ENCODE measurements around the gene THSD7B.

Gene THSD7B

DNA sequence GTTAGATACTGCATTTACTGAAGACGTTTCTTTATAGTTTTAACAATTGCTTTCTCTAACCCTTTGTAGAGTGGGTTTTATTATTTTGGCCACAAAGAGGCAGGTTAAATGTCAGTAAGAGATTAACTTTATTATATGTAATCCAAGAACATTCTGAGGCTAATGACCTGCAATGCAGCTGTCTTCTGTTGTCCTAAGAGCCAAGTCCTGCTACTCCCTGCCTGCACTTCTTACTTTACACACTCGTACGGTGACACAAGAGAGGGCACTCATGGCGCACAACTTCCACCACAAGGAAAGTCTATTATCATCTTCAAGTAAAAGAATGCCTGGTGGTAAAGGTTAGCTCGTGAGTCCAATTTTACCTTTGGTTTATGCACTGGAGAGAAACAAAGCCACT lies 727.9 kb downstream of the THSD7B start:
- WGBS = 90% methylated on average over 3 of the region's 5 CpGs
- Histone ChIP-seq H3K9me3 (ENCODE audit: insufficient read depth, low read depth, low read length) (no peaks in the 10 kb centered on the region), H3K36me3 (ENCODE audit: insufficient read depth, low read length) (no peaks in the 10 kb centered on the region), H3K4me1 (ENCODE audit: insufficient read depth, low read length) (no peaks in the 10 kb centered on the region), H3K9ac (ENCODE audit: low read depth, low read length) (no peak overlapping the region), H3K4me3 (ENCODE audit: low read length) (no peak overlapping the region), H3K27me3 (ENCODE audit: insufficient read depth, low read length) (no peaks in the 10 kb centered on the region), H3K27ac (ENCODE audit: low read depth, low read length) (no peak overlapping the region)

DNA sequence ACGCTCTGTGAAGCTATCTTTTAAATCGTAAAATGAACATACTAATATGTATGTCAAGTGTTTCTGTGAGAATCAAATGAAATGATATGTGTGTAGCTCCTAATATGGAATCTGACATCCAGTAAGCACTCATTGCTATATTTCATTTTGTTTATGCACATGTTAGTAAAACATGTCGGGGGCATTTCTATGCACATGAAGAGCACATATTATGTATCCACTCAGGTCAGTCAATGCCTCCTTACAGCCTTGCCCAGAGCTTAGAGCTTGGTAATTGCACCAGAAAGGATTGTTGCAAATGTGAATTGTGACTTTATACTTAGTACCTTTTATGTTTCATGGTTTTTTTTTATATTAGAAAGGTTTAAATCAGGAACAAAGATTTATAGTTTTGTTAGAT lies 735.3 kb downstream of the THSD7B start:
- Histone ChIP-seq H3K36me3 (ENCODE audit: insufficient read depth, low read length) (no peaks in the 10 kb centered on the region), H3K4me3 (ENCODE audit: low read length) (no peak overlapping the region), H3K4me1 (ENCODE audit: insufficient read depth, low read length) (peaks cover 14% of the 10 kb centered on the region), H3K27ac (ENCODE audit: low read depth, low read length) (no peak overlapping the region), H3K27me3 (ENCODE audit: insufficient read depth, low read length) (no peaks in the 10 kb centered on the region), H3K9ac (ENCODE audit: low read depth, low read length) (no peak overlapping the region), H3K9me3 (ENCODE audit: insufficient read depth, low read depth, low read length) (no peaks in the 10 kb centered on the region)
- 98% methylated on average over 3 of the region's 3 CpGs for WGBS

DNA sequence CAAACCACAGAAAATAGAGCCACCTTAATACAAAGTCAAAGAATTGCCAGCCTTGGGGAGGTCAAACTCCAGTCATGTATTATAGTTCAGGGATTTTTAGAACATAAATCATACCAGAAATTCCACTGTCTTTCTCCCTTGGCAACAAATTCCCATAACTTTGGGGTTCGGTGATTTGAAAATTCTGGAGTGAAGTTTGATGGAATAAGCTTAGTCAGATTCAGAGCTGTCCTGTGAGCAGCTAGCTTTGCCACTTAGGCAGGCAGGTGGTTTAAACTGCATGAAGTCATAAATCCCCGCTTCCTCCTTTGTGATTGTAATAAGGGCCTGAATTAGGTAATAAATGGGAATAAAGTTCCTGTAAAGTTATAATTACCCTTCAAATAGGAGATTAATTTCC lies 741.9 kb downstream of the THSD7B start:
- WGBS = 88% methylated on average over 2 of the region's 2 CpGs
- no peak overlapping the region for H3K4me3 ChIP-seq (ENCODE audit: low read length)

DNA sequence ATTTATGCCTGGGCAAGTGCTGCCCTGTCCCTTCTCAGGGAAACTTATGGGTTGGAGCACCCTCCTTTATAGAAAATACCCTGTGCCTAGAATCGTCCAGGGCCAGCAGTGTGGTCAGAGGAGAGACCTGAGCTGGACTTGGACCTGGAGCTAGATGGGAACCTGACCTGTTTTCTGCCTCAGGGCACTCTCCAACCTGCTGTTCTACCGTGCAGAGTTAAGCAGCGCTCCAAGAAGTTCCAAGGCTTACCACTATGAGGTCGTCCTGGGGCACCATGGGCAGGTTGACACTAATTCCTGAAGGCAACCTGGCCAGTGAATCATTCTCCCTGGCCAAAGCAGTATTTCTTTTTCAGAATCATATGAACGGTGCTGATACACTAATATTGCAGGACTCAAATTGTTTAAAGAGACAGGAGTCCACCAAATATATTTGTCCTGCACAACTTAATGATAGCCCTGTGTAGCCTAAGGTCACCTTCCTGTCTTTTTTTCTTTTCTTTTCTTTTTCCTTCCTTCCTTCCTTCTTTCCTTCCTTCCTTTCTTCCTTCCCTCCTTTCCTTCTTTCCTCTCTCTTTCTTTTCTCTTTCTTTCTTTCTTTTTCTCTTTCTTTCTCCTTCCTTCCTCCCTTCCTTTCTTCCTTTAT lies 743.5 kb downstream of the THSD7B start:
- H3K9ac ChIP-seq (ENCODE audit: low read depth, low read length) = no peak overlapping the region
- H3K4me3 ChIP-seq (ENCODE audit: low read length) = no peak overlapping the region
- H3K9me3 ChIP-seq (ENCODE audit: insufficient read depth, low read depth, low read length) = no peaks in the 10 kb centered on the region
- H3K27me3 ChIP-seq (ENCODE audit: insufficient read depth, low read length) = no peaks in the 10 kb centered on the region
- no peaks in the 10 kb centered on the region for H3K36me3 ChIP-seq (ENCODE audit: insufficient read depth, low read length)
- WGBS = 91% methylated on average over 5 of the region's 5 CpGs
- H3K4me1 ChIP-seq (ENCODE audit: insufficient read depth, low read length) = peaks cover 17% of the 10 kb centered on the region
- H3K27ac ChIP-seq (ENCODE audit: low read depth, low read length) = no peak overlapping the region

More for the DNA sequence above, 741.9 kb downstream of the THSD7B start:
- H3K9me3 ChIP-seq (ENCODE audit: insufficient read depth, low read depth, low read length) = no peaks in the 10 kb centered on the region
- H3K27me3 ChIP-seq (ENCODE audit: insufficient read depth, low read length) = no peaks in the 10 kb centered on the region
- no peaks in the 10 kb centered on the region for H3K36me3 ChIP-seq (ENCODE audit: insufficient read depth, low read length)
- H3K4me1 ChIP-seq (ENCODE audit: insufficient read depth, low read length) = peaks cover 19% of the 10 kb centered on the region
- no peak overlapping the region for H3K9ac ChIP-seq (ENCODE audit: low read depth, low read length)
- H3K27ac ChIP-seq (ENCODE audit: low read depth, low read length) = no peak overlapping the region

DNA sequence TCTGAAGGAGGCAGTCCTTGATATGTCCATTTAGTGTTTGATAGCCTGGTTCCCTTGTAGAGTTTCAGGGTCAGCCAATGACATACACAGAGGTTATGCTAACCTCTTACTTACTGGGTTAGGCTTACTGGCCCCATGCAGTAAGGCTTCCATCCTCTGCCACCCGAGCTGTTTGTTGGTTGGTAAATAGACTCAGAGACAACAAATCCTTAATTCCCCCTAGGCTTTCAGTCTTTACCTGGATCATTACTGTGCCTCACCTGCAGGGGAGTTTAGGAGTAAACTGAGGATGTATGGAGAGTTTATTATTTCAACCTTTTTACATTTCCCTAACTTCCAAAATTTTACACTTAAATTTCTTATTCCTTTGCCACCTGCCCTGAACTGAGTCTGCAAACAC lies 746.2 kb downstream of the THSD7B start:
- Histone ChIP-seq H3K9me3 (ENCODE audit: insufficient read depth, low read depth, low read length) (0 out of 2 replicates have a peak, but pooled peaks cover 5% of the 10 kb centered on the region), H3K4me3 (ENCODE audit: low read length) (no peak overlapping the region), H3K27me3 (ENCODE audit: insufficient read depth, low read length) (no peaks in the 10 kb centered on the region), H3K4me1 (ENCODE audit: insufficient read depth, low read length) (peaks cover 16% of the 10 kb centered on the region), H3K36me3 (ENCODE audit: insufficient read depth, low read length) (no peaks in the 10 kb centered on the region), H3K27ac (ENCODE audit: low read depth, low read length) (no peak overlapping the region), H3K9ac (ENCODE audit: low read depth, low read length) (no peak overlapping the region)
- 88% methylated on average over 1 of the region's 1 CpG for WGBS

DNA sequence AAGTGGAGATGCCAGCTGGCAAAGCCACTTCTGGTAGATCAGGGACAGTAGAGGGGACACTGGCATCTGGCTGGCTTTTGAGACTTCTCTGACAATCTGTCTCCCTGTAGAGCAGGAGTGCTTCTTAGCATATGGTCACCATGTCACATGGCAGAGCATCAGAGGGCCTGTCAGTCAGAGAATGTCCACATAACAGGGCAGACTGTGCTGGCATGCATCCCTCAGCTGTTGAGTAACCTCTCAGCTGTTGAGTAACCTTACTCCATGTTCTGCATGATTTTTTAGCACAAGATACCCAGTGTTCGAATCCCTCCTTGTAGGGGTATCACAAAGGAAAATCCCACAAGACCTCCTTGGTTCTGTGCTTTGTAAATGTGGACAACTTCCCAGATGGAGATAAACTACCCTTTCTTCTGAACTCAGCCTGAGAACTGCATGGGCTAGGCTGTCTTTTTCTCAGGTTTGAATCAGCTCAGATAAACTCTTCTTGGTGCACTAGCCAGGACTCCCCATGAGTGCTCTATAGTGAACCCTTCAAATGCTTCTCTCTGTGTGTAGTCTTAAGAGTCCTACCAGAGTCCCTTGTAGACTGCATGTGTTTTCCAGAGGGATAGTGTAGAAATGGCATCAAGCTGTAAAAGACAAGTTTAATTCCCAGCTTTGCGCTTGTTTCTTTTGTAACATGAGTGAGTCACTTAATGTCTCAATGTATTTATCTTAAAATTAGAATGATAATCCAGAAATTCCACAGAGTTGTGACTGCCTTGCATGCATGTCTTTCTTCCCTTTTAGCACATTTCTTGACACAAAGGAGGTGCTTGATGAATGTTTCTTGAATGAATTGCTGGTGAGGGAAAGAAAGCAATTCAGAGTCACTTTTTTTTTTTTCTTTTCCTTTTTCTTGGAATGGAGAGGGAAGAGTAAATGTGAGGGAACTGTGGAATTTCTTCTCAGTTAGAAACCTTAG lies 756.6 kb downstream of the THSD7B start:
- Histone ChIP-seq H3K27ac (ENCODE audit: low read depth, low read length) (no peak overlapping the region), H3K9me3 (ENCODE audit: insufficient read depth, low read depth, low read length) (no peaks in the 10 kb centered on the region), H3K27me3 (ENCODE audit: insufficient read depth, low read length) (no peaks in the 10 kb centered on the region), H3K4me1 (ENCODE audit: insufficient read depth, low read length) (peaks cover 13% of the 10 kb centered on the region), H3K9ac (ENCODE audit: low read depth, low read length) (no peak overlapping the region), H3K4me3 (ENCODE audit: low read length) (no peak overlapping the region), H3K36me3 (ENCODE audit: insufficient read depth, low read length) (no peaks in the 10 kb centered on the region)
- WGBS = 87% methylated on average over 2 of the region's 2 CpGs

DNA sequence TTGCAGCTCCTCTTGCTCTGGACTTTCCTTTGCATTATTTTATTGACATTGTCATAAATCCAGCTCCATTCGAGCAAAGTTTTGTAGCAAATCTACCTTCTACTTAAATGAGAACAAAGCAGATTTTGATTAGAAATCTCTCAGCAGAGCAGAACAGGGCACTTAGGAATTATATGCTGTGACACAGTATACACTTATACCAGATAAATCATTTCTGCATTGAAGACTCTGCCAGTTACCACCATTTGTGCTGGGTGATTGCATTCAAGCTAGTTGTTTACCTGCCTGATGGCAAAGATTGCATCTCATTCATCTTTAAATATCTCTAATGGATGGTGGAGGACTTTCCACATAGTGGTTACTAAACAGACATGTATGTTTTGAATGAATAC lies 757.3 kb downstream of the THSD7B start:
- Histone ChIP-seq H3K36me3 (ENCODE audit: insufficient read depth, low read length) (no peaks in the 10 kb centered on the region), H3K27ac (ENCODE audit: low read depth, low read length) (no peak overlapping the region), H3K4me1 (ENCODE audit: insufficient read depth, low read length) (peaks cover 13% of the 10 kb centered on the region), H3K4me3 (ENCODE audit: low read length) (no peak overlapping the region), H3K27me3 (ENCODE audit: insufficient read depth, low read length) (no peaks in the 10 kb centered on the region), H3K9me3 (ENCODE audit: insufficient read depth, low read depth, low read length) (no peaks in the 10 kb centered on the region), H3K9ac (ENCODE audit: low read depth, low read length) (no peak overlapping the region)
- 83% methylated on average over 1 of the region's 1 CpG for WGBS

DNA sequence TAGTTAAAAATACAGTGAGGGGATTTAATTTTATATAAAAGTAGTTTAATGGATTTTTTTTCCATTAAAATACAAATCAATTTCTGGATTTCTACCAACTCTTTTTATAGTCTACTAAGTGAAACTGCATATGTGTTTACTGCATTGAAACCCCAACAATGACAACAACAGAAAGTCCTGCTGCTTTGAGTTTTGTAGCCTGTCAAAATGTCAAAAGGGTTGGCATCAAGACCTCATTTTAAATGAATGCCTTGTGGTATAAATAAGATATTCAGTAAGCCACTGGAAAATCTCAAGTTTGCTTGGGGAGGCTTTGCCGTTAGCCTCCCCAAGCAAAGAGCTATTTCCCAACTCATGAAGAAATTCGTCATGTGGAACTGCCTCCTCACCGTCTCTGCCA lies 758.6 kb downstream of the THSD7B start:
- H3K4me3 ChIP-seq (ENCODE audit: low read length) = no peak overlapping the region
- no peaks in the 10 kb centered on the region for H3K27me3 ChIP-seq (ENCODE audit: insufficient read depth, low read length)
- no peaks in the 10 kb centered on the region for H3K36me3 ChIP-seq (ENCODE audit: insufficient read depth, low read length)
- peaks cover 13% of the 10 kb centered on the region for H3K4me1 ChIP-seq (ENCODE audit: insufficient read depth, low read length)
- no peak overlapping the region for H3K9ac ChIP-seq (ENCODE audit: low read depth, low read length)
- no peak overlapping the region for H3K27ac ChIP-seq (ENCODE audit: low read depth, low read length)
- H3K9me3 ChIP-seq (ENCODE audit: insufficient read depth, low read depth, low read length) = no peaks in the 10 kb centered on the region
- 61% methylated on average over 3 of the region's 3 CpGs for WGBS

DNA sequence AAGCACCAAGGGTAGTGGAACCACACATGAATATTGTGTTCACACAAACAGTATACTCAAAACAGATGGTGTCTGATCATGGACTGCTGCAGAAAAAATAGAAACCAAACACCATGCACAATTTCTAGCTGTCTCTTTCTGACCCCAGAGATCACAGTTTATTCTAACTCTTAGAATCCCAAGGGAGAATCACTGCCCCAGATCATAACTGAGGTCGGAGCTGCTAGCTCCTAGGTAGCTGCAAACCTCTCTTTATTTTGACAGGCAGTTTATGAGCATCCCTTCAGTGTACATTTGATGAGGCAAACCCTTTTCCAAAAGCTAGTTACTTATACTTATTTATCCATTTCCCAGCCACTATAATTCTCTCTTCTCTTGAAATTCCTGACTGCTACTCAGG lies 759.8 kb downstream of the THSD7B start:
- Histone ChIP-seq H3K4me1 (ENCODE audit: insufficient read depth, low read length) (peaks cover 13% of the 10 kb centered on the region), H3K36me3 (ENCODE audit: insufficient read depth, low read length) (no peaks in the 10 kb centered on the region), H3K27me3 (ENCODE audit: insufficient read depth, low read length) (no peaks in the 10 kb centered on the region), H3K4me3 (ENCODE audit: low read length) (no peak overlapping the region), H3K27ac (ENCODE audit: low read depth, low read length) (no peak overlapping the region), H3K9me3 (ENCODE audit: insufficient read depth, low read depth, low read length) (no peaks in the 10 kb centered on the region), H3K9ac (ENCODE audit: low read depth, low read length) (no peak overlapping the region)
- 84% methylated on average over 1 of the region's 1 CpG for WGBS

DNA sequence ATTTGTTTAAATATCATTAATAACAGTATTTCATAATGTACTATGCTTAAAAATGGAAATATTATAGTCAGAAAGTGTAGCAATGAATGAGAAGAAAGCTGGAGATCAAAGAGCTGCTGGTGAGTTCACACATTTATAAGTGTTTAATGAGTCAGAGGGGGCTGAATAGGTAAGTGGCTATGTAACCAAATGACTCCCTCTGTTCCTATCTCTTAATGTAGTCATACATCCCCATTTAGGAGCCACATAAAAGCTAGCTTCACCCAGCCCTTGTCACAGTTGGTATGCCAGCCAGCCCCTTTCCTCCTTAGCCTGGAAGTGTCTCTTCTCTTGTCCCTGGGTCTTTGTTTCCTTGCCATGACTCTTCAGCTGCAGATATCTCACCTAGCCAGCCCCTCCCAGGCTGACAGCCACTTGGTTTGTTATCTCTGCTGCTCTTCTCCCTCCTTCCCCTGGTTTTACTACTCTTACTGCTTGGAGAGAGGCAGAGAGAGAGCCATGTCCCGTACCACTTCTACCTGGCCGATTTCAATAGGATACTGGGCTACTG lies 760.4 kb downstream of the THSD7B start:
- no peaks in the 10 kb centered on the region for H3K27me3 ChIP-seq (ENCODE audit: insufficient read depth, low read length)
- H3K4me3 ChIP-seq (ENCODE audit: low read length) = no peak overlapping the region
- H3K4me1 ChIP-seq (ENCODE audit: insufficient read depth, low read length) = peaks cover 13% of the 10 kb centered on the region
- no peak overlapping the region for H3K9ac ChIP-seq (ENCODE audit: low read depth, low read length)
- WGBS = 91% methylated on average over 2 of the region's 2 CpGs
- no peaks in the 10 kb centered on the region for H3K9me3 ChIP-seq (ENCODE audit: insufficient read depth, low read depth, low read length)
- H3K36me3 ChIP-seq (ENCODE audit: insufficient read depth, low read length) = no peaks in the 10 kb centered on the region
- no peak overlapping the region for H3K27ac ChIP-seq (ENCODE audit: low read depth, low read length)

DNA sequence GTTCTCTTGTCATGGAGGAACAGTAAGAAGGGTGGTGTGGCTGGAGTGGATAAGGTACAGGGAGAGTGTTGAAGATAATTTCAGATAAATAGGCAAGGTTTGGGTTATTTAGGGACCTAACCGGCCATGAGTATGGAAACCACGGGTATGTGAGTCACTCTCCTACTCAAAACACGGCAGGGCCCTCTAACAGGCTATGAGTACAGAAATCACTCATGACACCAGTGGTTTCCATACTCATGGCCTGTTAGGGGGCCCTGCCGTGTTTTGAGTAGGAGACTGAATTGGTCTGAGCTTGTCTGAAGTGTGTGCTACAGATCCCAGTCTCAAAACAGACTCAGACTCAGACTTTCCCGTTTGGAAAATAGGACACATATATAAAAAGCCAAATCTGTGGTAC lies 770.6 kb downstream of the THSD7B start:
- Histone ChIP-seq H3K9ac (ENCODE audit: low read depth, low read length) (no peak overlapping the region), H3K27ac (ENCODE audit: low read depth, low read length) (no peak overlapping the region), H3K4me1 (ENCODE audit: insufficient read depth, low read length) (no peaks in the 10 kb centered on the region), H3K36me3 (ENCODE audit: insufficient read depth, low read length) (no peaks in the 10 kb centered on the region), H3K9me3 (ENCODE audit: insufficient read depth, low read depth, low read length) (no peaks in the 10 kb centered on the region), H3K27me3 (ENCODE audit: insufficient read depth, low read length) (no peaks in the 10 kb centered on the region), H3K4me3 (ENCODE audit: low read length) (no peak overlapping the region)
- WGBS = 85% methylated on average over 5 of the region's 5 CpGs
